Measurements from ENCODE around the gene GPR37L1. TPM values are rescaled to one million over a fixed set of nuclear protein-coding genes. Genes with fewer than 3 reads are reported as not detected.

The GPR37L1 gene
- total and polyA plus RNA-seq, 2 of the 8 experiments (the other 6 are each of a cell fraction or from before 2014, with no cell fraction given): 0.13 to 0.23 TPM

- Histone ChIP-seq H3K23ac (ENCODE audit: insufficient read length) (no peak overlapping the region), H3K79me1 (ENCODE audit: low read depth, low read length) (no peaks in the 10 kb centered on the region), H3K27me3 (replicated peaks in 1 of 4; ENCODE audit: control insufficient read depth in 3 of 4, extremely low read depth in 1 of 4, insufficient read depth in 3 of 4, low read length in 3 of 4) (no peaks in the 10 kb centered on the region), H2AK5ac (ENCODE audit: low read depth, low read length) (no peak overlapping the region), H4K8ac (ENCODE audit: extremely low read depth, insufficient read depth, low read length) (no peak overlapping the region), H3K79me2 (ENCODE audit: control insufficient read depth in 1 of 2, insufficient read depth in 2 of 2, low read length in 2 of 2) (no peaks in the 10 kb centered on the region), H2BK15ac (ENCODE audit: low read length) (no peak overlapping the region), H3K56ac (replicated peaks; ENCODE audit: insufficient read length, low read depth, low read length) (no peak overlapping the region), H3K4me3 (ENCODE audit: extremely low read depth in 1 of 4, insufficient read depth in 2 of 4, low read depth in 3 of 4, low read length in 4 of 4) (no peak overlapping the region), H2BK12ac (ENCODE audit: low read depth, low read length) (no peak overlapping the region), H2AFZ (ENCODE audit: low read length) (no peak overlapping the region), H3K14ac (ENCODE audit: insufficient read length) (no peak overlapping the region), H3K4me2 (ENCODE audit: insufficient read depth in 1 of 2, low read depth in 2 of 2, low read length in 2 of 2) (no peak overlapping the region), H3K9ac (replicated peaks in 1 of 4; ENCODE audit: extremely low read depth in 1 of 4, low read depth in 3 of 4, low read length in 3 of 4) (no peak overlapping the region), H3K4me1 (replicated peaks in 1 of 4; ENCODE audit: control insufficient read depth in 3 of 4, insufficient read depth in 4 of 4, low read length in 3 of 4) (peaks cover 0 to 5% (median 4%) of the 10 kb centered on the region in 4 experiments; a peak in 6 of 7 replicates), H2BK5ac (ENCODE audit: low read depth, low read length) (no peak overlapping the region), H2BK120ac (replicated peaks; ENCODE audit: low read depth, low read length) (no peak overlapping the region), H3K36me3 (ENCODE audit: control insufficient read depth in 2 of 4, insufficient read depth in 4 of 4, low read length in 3 of 4) (no peaks in the 10 kb centered on the region), H4K91ac (replicated peaks; ENCODE audit: insufficient read length, low read length) (no peak overlapping the region), H4K20me1 (replicated peaks in 1 of 2; ENCODE audit: control insufficient read depth in 1 of 2, insufficient read depth in 2 of 2, low read length in 2 of 2) (no peaks in the 10 kb centered on the region), H3K23me2 (ENCODE audit: low read depth, low read length) (no peaks in the 10 kb centered on the region), H3K18ac (ENCODE audit: extremely low read depth, low read length) (no peak overlapping the region), H2BK20ac (ENCODE audit: low read length) (no peak overlapping the region), H3K9me3 (ENCODE audit: insufficient read depth in 2 of 2, low read depth in 1 of 2, low read length in 1 of 2) (no peaks in the 10 kb centered on the region), H3K27ac (ENCODE audit: low read depth, low read length) (no peak overlapping the region), H3K4ac (replicated peaks; ENCODE audit: insufficient read length, low read depth, low read length) (no peak overlapping the region), H4K5ac (ENCODE audit: insufficient read length, low read depth, low read length) (no peak overlapping the region)
- WGBS, 2 experiments (ENCODE audit: extremely low coverage in 1 of 2, insufficient coverage in 1 of 2, insufficient read length in 1 of 2, insufficient replicate concordance in 2 of 2, low coverage in 1 of 2, low lambda C conversion rate in 2 of 2, missing lambda C conversion rate in 1 of 2): 80% methylated on average over 7 of the region's 7 CpGs; no CpG with 5 or more reads in 1 of the 2 experiments
- no peak for DNase-seq (ENCODE audit: low read depth in 1 of 2, low spot score in 2 of 2)
- FAIRE-seq: no peak
- ChIA-PET POLR2A (ENCODE audit: partially characterized antibody) (interaction anchor here (1.5 to 7.2 kb wide), 3 partner anchors 10 to 124 kb away, joined by 4 to 98 read pairs (median 7); partner anchors contain the start of gene ELF3), CTCF (ENCODE audit: partially characterized antibody) (interaction anchor here (0.7 to 29.2 kb wide), 6 partner anchors 9 to 179 kb away, joined by 3 to 1014 read pairs (median 42); partner anchors contain the start of genes ARL8A and ELF3)
- TF ChIP-seq SAP30 (IDR thresholded peaks at IDR 0.05; ENCODE audit: insufficient read depth, insufficient replicate concordance, low read length) (no peak), GTF2F1 (IDR thresholded peaks at IDR 0.05; ENCODE audit: borderline replicate concordance, low read depth, low read length) (no peak), YY1 (IDR thresholded peaks at IDR 0.05; ENCODE audit: low read depth, low read length) (no peak), NRF1 (IDR thresholded peaks at IDR 0.05; ENCODE audit: low read depth, low read length) (no peak), RNF2 (IDR thresholded peaks at IDR 0.05; ENCODE audit: borderline replicate concordance, low read depth, low read length, missing control alignments, poor library complexity, severe bottlenecking) (no peak)
These were observed 1.4 kb downstream of the GPR37L1 start for GRCh38 chr1:202124142-202124541.
